ENCODE data around the gene NLGN2. TPM values are rescaled to one million over a fixed set of nuclear protein-coding genes. Genes with fewer than 3 reads are reported as not detected.

The NLGN2 gene
- total RNA-seq, 4 donors from 2014 or later: 12.0 to 30.2 (median 19.0) TPM

GRCh38 chr17:7444682-7445618, 37.3 kb downstream of the NLGN2 start, which contains the start of gene CHRNB1:
Gene CHRNB1 (plus strand): TSS chr17:7445061. CDS start chr17:7445128, 67 bp downstream.
- 4% methylated on average over 27 of the region's 51 CpGs for WGBS
- Histone ChIP-seq H3K27me3 (peaks cover 0 to 94% (median 40%) of the 10 kb centered on the region in 4 donors), H3K9me3 (no peaks in the 10 kb centered on the region), H3K27ac (replicated peaks in 1 of 4) (no peak within 1 kb of the TSS), H3K4me3 (peak within 1 kb of the TSS; percentile 39 to 57 (median 50)), H3K36me3 (no peaks in the 10 kb centered on the region), H3K4me1 (peaks cover 23 to 39% (median 35%) of the 10 kb centered on the region in 4 donors)
- intact Hi-C loops (cut with DNase I): no loop called here
- no peak for TF ChIP-seq CTCF (IDR thresholded peaks at IDR 0.05)
- DNase-seq (ENCODE audit: extremely low spot score): peak; percentile 93

GRCh38 chr17:7445619-7445968, 37.9 kb downstream of the NLGN2 start:
- Histone ChIP-seq H3K4me1 (peaks cover 17 to 33% (median 29%) of the 10 kb centered on the region in 4 donors), H3K36me3 (no peaks in the 10 kb centered on the region), H3K9me3 (no peaks in the 10 kb centered on the region), H3K27ac (replicated peaks in 1 of 4) (no peak overlapping the region), H3K4me3 (peak overlapping the region; percentile 39 to 57 (median 50)), H3K27me3 (peaks cover 0 to 88% (median 33%) of the 10 kb centered on the region in 4 donors)
- intact Hi-C loops (cut with DNase I): no loop called here
- TF ChIP-seq POLR2AphosphoS5 (IDR thresholded peaks at IDR 0.05) (no peak), POLR2A (IDR thresholded peaks at IDR 0.05; ENCODE audit: low read depth) (no peak), CTCF (IDR thresholded peaks at IDR 0.05) (no peak), EP300 (IDR thresholded peaks at IDR 0.05) (no peak)
- 13% methylated on average over 16 of the region's 16 CpGs for WGBS
- no peak for DNase-seq (ENCODE audit: extremely low spot score)

- TF ChIP-seq POLR2AphosphoS5 (IDR thresholded peaks at IDR 0.05) (no peak), EP300 (IDR thresholded peaks at IDR 0.05) (no peak), POLR2A (IDR thresholded peaks at IDR 0.05; ENCODE audit: low read depth) (no peak), CTCF (IDR thresholded peaks at IDR 0.05) (no peak)
- no peak for DNase-seq (ENCODE audit: extremely low spot score)
- 87% methylated on average over 7 of the region's 7 CpGs for WGBS
- H3K9me3 ChIP-seq: no peaks in the 10 kb centered on the region
- H3K4me3 ChIP-seq: no peak overlapping the region
- intact Hi-C loops (cut with DNase I): no loop called here
- no peaks in the 10 kb centered on the region for H3K36me3 ChIP-seq
- no peak overlapping the region for H3K27ac ChIP-seq (replicated peaks in 1 of 4)
- peaks cover 0 to 60% (median 25%) of the 10 kb centered on the region in 4 donors for H3K27me3 ChIP-seq
- peaks cover 13 to 22% (median 20%) of the 10 kb centered on the region in 4 donors for H3K4me1 ChIP-seq
Observed at GRCh38 chr17:7448461-7448860, 40.8 kb downstream of the NLGN2 start.

GRCh38 chr17:7459961-7460545, 52.4 kb downstream of the NLGN2 start:
- no peaks in the 10 kb centered on the region for H3K9me3 ChIP-seq
- H3K36me3 ChIP-seq: peaks cover 17 to 40% (median 34%) of the 10 kb centered on the region in 4 donors
- DNase-seq (ENCODE audit: extremely low spot score): no peak
- no peaks in the 10 kb centered on the region for H3K27me3 ChIP-seq
- peak overlapping the region in 2 of 4 donors; percentile 26 to 40 for H3K27ac ChIP-seq (replicated peaks in 1 of 4)
- H3K4me1 ChIP-seq: peaks cover 8 to 25% (median 18%) of the 10 kb centered on the region in 4 donors
- no peak overlapping the region for H3K4me3 ChIP-seq
- intact Hi-C loops (cut with DNase I): no loop called here
- TF ChIP-seq POLR2AphosphoS5 (IDR thresholded peaks at IDR 0.05): no peak
- TF ChIP-seq CTCF (IDR thresholded peaks at IDR 0.05): no peak
- TF ChIP-seq POLR2A (IDR thresholded peaks at IDR 0.05; ENCODE audit: low read depth): no peak
- TF ChIP-seq EP300 (IDR thresholded peaks at IDR 0.05): no peak
- WGBS: 86% methylated on average over 3 of the region's 3 CpGs
